Spleen (tissue), 7 donors: ENCODE data around the gene PGM5.

ENCODE experiments used
- CTCF ChIP-seq, 11 experiments: fragments of 200-600 bp in 7 of 11; fragments of 450-650 bp in 4 of 11; sonication (generic) in 4 of 11; IDR thresholded peaks in 8 of 11; conservative IDR thresholded peaks in 3 of 11; 1 replicate in 7 of 11; 2 replicates in 4 of 11; pipeline versions ENCODE4 v1.4.0 to v1.8.0; 2016 to 2021; ENCODE audit warnings: antibody characterized with exemption in 11 of 11, inconsistent platforms in 4 of 11, mild to moderate bottlenecking in 1 of 11
- POLR2A ChIP-seq, 3 donors: fragments of 450-650 bp; IDR thresholded peaks; one replicate each; pipeline ENCODE4 v1.5.1; 2017; ENCODE audit warnings: antibody characterized with exemption in 3 of 3, mild to moderate bottlenecking in 1 of 3
- POLR2AphosphoS5 ChIP-seq, 3 donors: sonication (generic); formaldehyde crosslinking; IDR thresholded peaks; one replicate each; pipeline ENCODE4 v1.5.1; 2017; ENCODE audit warnings: antibody characterized with exemption in 3 of 3
- donor health status: DM: no; HTN: no; CAD: no; lungs with moderate emphysema.
- donor health status: DM: no; HTN: no; CAD: no.
- donor health status: DM: no; HTN: no; CAD: no.

DNA sequence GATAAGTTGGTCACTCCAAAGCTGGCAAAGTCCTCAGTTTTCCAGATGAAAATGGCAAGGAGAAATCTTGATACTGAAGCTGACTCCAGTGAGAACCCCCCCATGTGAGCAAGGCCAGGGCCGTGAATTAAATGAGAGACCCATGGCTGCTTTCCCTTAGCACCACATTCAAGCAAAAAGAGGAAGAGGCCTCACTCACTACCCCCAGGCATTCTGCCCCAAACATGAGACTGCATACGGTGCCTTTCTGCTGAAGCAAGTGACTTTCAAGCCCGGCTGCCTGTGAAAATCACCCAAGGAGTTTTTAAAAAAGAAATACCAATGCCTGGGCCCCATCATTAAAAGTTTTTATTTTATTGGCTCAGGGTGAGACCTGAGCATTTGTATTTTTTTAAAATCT lies 117.4 kb downstream of the PGM5 start:
- TF ChIP-seq POLR2A (IDR thresholded peaks at IDR 0.05) (no peak), CTCF (IDR thresholded peaks at IDR 0.05 in 8 of 11, conservative IDR thresholded peaks at IDR 0.05 in 3 of 11) (no peak), POLR2AphosphoS5 (IDR thresholded peaks at IDR 0.05) (no peak)
